HepG2 (cell line): ENCODE data around the gene PRSS48. TPM values are rescaled to one million over a fixed set of nuclear protein-coding genes. Genes with fewer than 3 reads are reported as not detected.
A peak's percentile ranks its signal among the peaks of the same experiment; 100 is the strongest.

Experiments
- AKAP8 ChIP-seq: sonication (generic); formaldehyde crosslinking; IDR thresholded peaks from 2 replicates; pipeline ENCODE4 v1.5.1; 2020; ENCODE audit warnings: mild to moderate bottlenecking, missing genetic modification reagents
- EP300 ChIP-seq, 3 experiments: sonication (generic) in 1 of 3; formaldehyde crosslinking in 1 of 3; IDR thresholded peaks; 2 replicates each; pipeline versions ENCODE4 v1.5.1 to v1.6.1; 2011 to 2020; ENCODE audit warnings: low read depth in 2 of 3, low read length in 2 of 3, borderline replicate concordance in 1 of 3, improper control_type of control experiment in 1 of 3, mild to moderate bottlenecking in 1 of 3, missing genetic modification reagents in 1 of 3, moderate library complexity in 1 of 3
- HBP1 ChIP-seq: IDR thresholded peaks from 2 replicates; pipeline ENCODE4 v1.6.1; 2016; ENCODE audit warnings: low read depth, control low read depth
- HNF4G ChIP-seq, 2 experiments: sonication (generic) in 1 of 2; formaldehyde crosslinking in 1 of 2; IDR thresholded peaks; 2 replicates each; pipeline versions ENCODE4 v1.4.0 to v1.6.1; 2011 to 2020; ENCODE audit warnings: borderline replicate concordance in 2 of 2, low read depth in 2 of 2, mild to moderate bottlenecking in 2 of 2, low read length in 1 of 2, missing genetic modification reagents in 1 of 2, moderate library complexity in 1 of 2
- IRF1 ChIP-seq: sonication (generic); formaldehyde crosslinking; IDR thresholded peaks from 2 replicates; pipeline ENCODE4 v1.4.0; 2020; ENCODE audit warnings: low read depth, mild to moderate bottlenecking, missing genetic modification reagents
- IRF9 ChIP-seq: sonication (generic); formaldehyde crosslinking; IDR thresholded peaks from 2 replicates; pipeline ENCODE4 v1.8.0; 2022; ENCODE audit warnings: missing genetic modification reagents, mild to moderate bottlenecking, borderline replicate concordance
- KDM2A ChIP-seq: sonication (generic); formaldehyde crosslinking; IDR thresholded peaks from 2 replicates; pipeline ENCODE4 v1.4.0; 2020; ENCODE audit warnings: low read depth, missing genetic modification reagents, borderline replicate concordance
- KDM3A ChIP-seq: IDR thresholded peaks from 2 replicates; pipeline ENCODE4 v1.6.1; 2018; ENCODE audit warnings: low read depth, missing compliant biosample characterization
- ZNF275 ChIP-seq: sonication (generic); formaldehyde crosslinking; IDR thresholded peaks from 2 replicates; pipeline ENCODE4 v1.8.0; 2022; ENCODE audit warnings: missing genetic modification reagents, mild to moderate bottlenecking, inconsistent platforms, borderline replicate concordance
- ZNF407 ChIP-seq: sonication (generic); formaldehyde crosslinking; IDR thresholded peaks from one replicate; pipeline ENCODE4 v1.5.1; 2020; ENCODE audit warnings: mild to moderate bottlenecking, missing genetic modification reagents; ENCODE audit errors: not compliant biosample characterization
- ZNF556 ChIP-seq: sonication (generic); formaldehyde crosslinking; IDR thresholded peaks from 2 replicates; pipeline ENCODE4 v1.4.0; 2020; ENCODE audit warnings: mild to moderate bottlenecking, missing genetic modification reagents, borderline replicate concordance
- ZSCAN29 ChIP-seq: sonication (generic); formaldehyde crosslinking; conservative IDR thresholded peaks from 2 replicates; pipeline ENCODE4 v1.4.0; 2020; ENCODE audit warnings: mild to moderate bottlenecking, missing genetic modification reagents
- polyA plus RNA-seq, 8 experiments: library from polyadenylated mRNA; depleted of rRNA in 3 of 8; stranded (reverse) in 7 of 8; unstranded in 1 of 8; fragments of >200 nt; fragmentation: Illumina TruSeq in 4 of 8; extraction: Trizol in 4 of 8; gene quantifications; 2 replicates each; pipeline versions ENCODE4 v1.2.1 to v1.2.3, GENCODE V29; 2011 to 2016; ENCODE audit warnings: low read depth in 4 of 8, missing spikeins in 1 of 8, mixed read lengths in 1 of 8; ENCODE audit not compliant: insufficient read depth in 1 of 8
- total RNA-seq, 5 experiments: library from RNA; depleted of rRNA; stranded (reverse); fragments of >200 nt; fragmentation: Illumina TruSeq; extraction: Trizol; gene quantifications; 2 replicates each; pipeline ENCODE4 v1.2.3, GENCODE V29; 2016; ENCODE audit warnings: low read depth in 1 of 5

Gene PRSS48
- total and polyA plus RNA-seq, 2 of the 13 experiments (the other 11 are each of a cell fraction or from before 2014, with no cell fraction given), result not detected

GRCh38 chr4:151325111-151325948 lies 48.4 kb downstream of the PRSS48 start, which contains the start of gene SH3D19 (continued):
- peak; percentile 21 for TF ChIP-seq ZNF407 (CRISPR knock-in tag)
- no peak for TF ChIP-seq HNF4G (IDR thresholded peaks at IDR 0.05; ENCODE audit: borderline replicate concordance, low read depth, low read length)
- peak; percentile 61; the same call in 1 of the 2 replicates for TF ChIP-seq HNF4G (CRISPR knock-in tag; IDR thresholded peaks at IDR 0.05; ENCODE audit: borderline replicate concordance, low read depth)
- TF ChIP-seq HBP1 (CRISPR knock-in tag), result peak; percentile 80; the same call in 1 of the 2 replicates
- TF ChIP-seq IRF9 (CRISPR knock-in tag), result no peak; the same call in 1 of the 2 replicates
- peak; percentile 25; the same call in 1 of the 2 replicates for TF ChIP-seq IRF1 (CRISPR knock-in tag)
- peak; percentile 61; the same call in 1 of the 2 replicates for TF ChIP-seq ZNF556
- TF ChIP-seq KDM2A (CRISPR knock-in tag), result peak; percentile 80; the same call in 1 of the 2 replicates
- TF ChIP-seq ZNF275, result peak; percentile 88; the same call in 1 of the 2 replicates
- peak in 1 of 2 experiments; percentile 77; a peak in 2 of 4 replicates for TF ChIP-seq EP300 (IDR thresholded peaks at IDR 0.05; ENCODE audit: low read depth in 2 of 2, low read length in 2 of 2)
- TF ChIP-seq EP300 (CRISPR knock-in tag; IDR thresholded peaks at IDR 0.05; ENCODE audit: borderline replicate concordance), result peak; percentile 85
- TF ChIP-seq ZSCAN29 (CRISPR knock-in tag), result peak; percentile 76
- TF ChIP-seq AKAP8 (CRISPR knock-in tag), result 0 out of 2 replicates have a peak, but pooled peaks have one; percentile 55
- peak; percentile 19; the same call in 1 of the 2 replicates for TF ChIP-seq KDM3A (CRISPR knock-in tag)
